Neural progenitor cell (in vitro differentiated cells): Measurements from ENCODE around the gene CHRM4. TPM values are rescaled to one million over a fixed set of nuclear protein-coding genes. Genes with fewer than 3 reads are reported as not detected.
"Not testable (repeated sequence)": the region's sequence is repeated elsewhere in the genome, so short reads cannot be mapped to it uniquely, and the experiment has no call there.

Experiments
- DNase-seq: peaks from one replicate; pipeline ENCODE4 v3.0.0-alpha.2; 2016; ENCODE audit warnings: low spot score
- H2AFZ ChIP-seq: fragments of 200-600 bp; sonication (generic); replicated peaks from 2 replicates; pipeline ENCODE4 v1.6.1; 2016; ENCODE audit warnings: antibody characterized with exemption
- H3F3A ChIP-seq: fragments of 200-600 bp; sonication (generic); 2 replicates; pipeline ENCODE4 v1.6.1; 2016; ENCODE audit warnings: antibody characterized with exemption, low read depth
- H3K27ac ChIP-seq: fragments of 200-600 bp; sonication (generic); 2 replicates; pipeline ENCODE4 v1.5.1; 2016; ENCODE audit warnings: mild to moderate bottlenecking
- H3K27me3 ChIP-seq: fragments of 200-600 bp; sonication (generic); 2 replicates; pipeline ENCODE4 v1.6.1; 2016; ENCODE audit warnings: mild to moderate bottlenecking, moderate library complexity
- H3K36me3 ChIP-seq: fragments of 200-600 bp; sonication (generic); 2 replicates; pipeline ENCODE4 v1.5.1; 2016
- H3K4me1 ChIP-seq: fragments of 200-600 bp; sonication (generic); 2 replicates; pipeline ENCODE4 v1.6.1; 2016; ENCODE audit warnings: mixed run types
- H3K4me2 ChIP-seq: fragments of 200-600 bp; sonication (generic); 2 replicates; pipeline ENCODE4 v1.6.1; 2016
- H3K4me3 ChIP-seq: fragments of 200-600 bp; sonication (generic); 2 replicates; pipeline ENCODE4 v1.5.1; 2016
- H3K79me2 ChIP-seq: fragments of 200-600 bp; sonication (generic); 2 replicates; pipeline ENCODE4 v1.6.1; 2016; ENCODE audit warnings: low read depth
- H3K9ac ChIP-seq: fragments of 200-600 bp; sonication (generic); 2 replicates; pipeline ENCODE4 v1.6.1; 2016
- H3K9me3 ChIP-seq: fragments of 200-600 bp; sonication (generic); 2 replicates; pipeline ENCODE4 v1.5.1; 2016; ENCODE audit warnings: low read depth
- H4K20me1 ChIP-seq: fragments of 200-600 bp; sonication (generic); 2 replicates; pipeline ENCODE4 v1.6.1; 2016; ENCODE audit warnings: low read depth
- H3K27ac Mint-ChIP-seq: 3 replicates; pipeline ENCODE4 v1.8.0; 2021; ENCODE audit warnings: mixed read lengths
- H3K27me3 Mint-ChIP-seq: 2 replicates; pipeline ENCODE4 v1.8.0; 2022; ENCODE audit warnings: low read depth, mild to moderate bottlenecking, inconsistent platforms, moderate library complexity, mixed read lengths; ENCODE audit not compliant: insufficient read depth
- H3K36me3 Mint-ChIP-seq: 3 replicates; pipeline ENCODE4 v1.8.0; 2021; ENCODE audit warnings: mixed read lengths
- H3K4me1 Mint-ChIP-seq: 3 replicates; pipeline ENCODE4 v1.8.0; 2021; ENCODE audit warnings: mixed read lengths
- H3K4me3 Mint-ChIP-seq: 3 replicates; pipeline ENCODE4 v1.8.0; 2021; ENCODE audit warnings: mild to moderate bottlenecking, moderate library complexity, mixed read lengths
- H3K9me3 Mint-ChIP-seq: 3 replicates; pipeline ENCODE4 v1.8.0; 2020; ENCODE audit warnings: mixed read lengths
- CTCF ChIP-seq: fragments of 200-600 bp; sonication (generic); IDR thresholded peaks from 2 replicates; pipeline ENCODE4 v1.5.1; 2017; ENCODE audit warnings: antibody characterized with exemption, mild to moderate bottlenecking
- EZH2 ChIP-seq: fragments of 200-600 bp; sonication (generic); IDR thresholded peaks from 2 replicates; pipeline ENCODE4 v1.6.1; 2017; ENCODE audit warnings: antibody characterized with exemption, mild to moderate bottlenecking, moderate library complexity
- EZH2phosphoT487 ChIP-seq: fragments of 200-600 bp; sonication (generic); IDR thresholded peaks from 2 replicates; pipeline ENCODE4 v1.6.1; 2017; ENCODE audit warnings: antibody characterized with exemption
- total RNA-seq: library from RNA; depleted of rRNA; stranded (reverse); fragments of >200 nt; gene quantifications from 2 replicates; pipeline ENCODE4 v1.2.3, GENCODE V29; 2015; ENCODE audit warnings: low replicate concordance

Gene CHRM4
- total RNA-seq, 1 donor from 2014 or later: not detected

- Histone ChIP-seq H3K4me2 (peak overlapping the region; percentile 88), H3K27me3 (no peaks in the 10 kb centered on the region), H2AFZ (no peak overlapping the region), H3K4me1 (peaks cover 22% of the 10 kb centered on the region), H3K36me3 (no peaks in the 10 kb centered on the region), H3K9ac (peak overlapping the region; percentile 42), H3F3A (peaks cover 38% of the 10 kb centered on the region), H4K20me1 (peaks cover 47% of the 10 kb centered on the region), H3K27ac (peak overlapping the region; percentile 90), H3K79me2 (peaks cover 16% of the 10 kb centered on the region), H3K9me3 (no peaks in the 10 kb centered on the region), H3K4me3 (peak overlapping the region; percentile 88)
- no peaks in the 10 kb centered on the region for H3K9me3 Mint-ChIP-seq
- H3K4me3 Mint-ChIP-seq: peak overlapping the region; percentile 86
- no peaks in the 10 kb centered on the region for H3K27me3 Mint-ChIP-seq
- peak; percentile 91 for DNase-seq
- H3K4me1 Mint-ChIP-seq: peaks cover 26% of the 10 kb centered on the region
- TF ChIP-seq EZH2 (no peak), EZH2phosphoT487 (peak; percentile 10)
- peak overlapping the region; percentile 74 for H3K27ac Mint-ChIP-seq
- peaks cover 16% of the 10 kb centered on the region for H3K36me3 Mint-ChIP-seq
Measured at GRCh38 chr11:46380340-46381047, 11.1 kb downstream of the CHRM4 start.

- H3K9me3 Mint-ChIP-seq, H3K27me3 Mint-ChIP-seq, H3K9me3 ChIP-seq, H3K27me3 ChIP-seq, H3K27ac ChIP-seq, H3K36me3 ChIP-seq, H3K9ac ChIP-seq, H2AFZ ChIP-seq, H3K27ac Mint-ChIP-seq: not testable (repeated sequence)
- Histone ChIP-seq H3K4me2 (peak overlapping the region; percentile 88), H3K4me3 (peak overlapping the region; percentile 88), H3F3A (peaks cover 38% of the 10 kb centered on the region), H4K20me1 (peaks cover 46% of the 10 kb centered on the region), H3K4me1 (peaks cover 22% of the 10 kb centered on the region), H3K79me2 (peaks cover 16% of the 10 kb centered on the region)
- H3K4me3 Mint-ChIP-seq: peak overlapping the region; percentile 72
- peaks cover 16% of the 10 kb centered on the region for H3K36me3 Mint-ChIP-seq
- H3K4me1 Mint-ChIP-seq: peaks cover 23% of the 10 kb centered on the region
- peak; percentile 83 for DNase-seq
Measured at GRCh38 chr11:46379482-46380293, 11.9 kb downstream of the CHRM4 start.

GRCh38 chr11:46378811-46379481 lies 12.6 kb downstream of the CHRM4 start:
- Mint-ChIP-seq H3K36me3 (peaks cover 16% of the 10 kb centered on the region), H3K27ac (no peak overlapping the region), H3K27me3 (peaks cover 2% of the 10 kb centered on the region), H3K9me3 (no peaks in the 10 kb centered on the region), H3K4me1 (peaks cover 20% of the 10 kb centered on the region), H3K4me3 (peak overlapping the region; percentile 72)
- H3K4me2 ChIP-seq: peak overlapping the region; percentile 88
- no peak for DNase-seq
- H3K27ac ChIP-seq: no peak overlapping the region
- peaks cover 38% of the 10 kb centered on the region for H3F3A ChIP-seq
- peaks cover 22% of the 10 kb centered on the region for H3K4me1 ChIP-seq
- TF ChIP-seq EZH2phosphoT487 (no peak), EZH2 (no peak), CTCF (no peak)
- no peak overlapping the region for H2AFZ ChIP-seq
- peaks cover 39% of the 10 kb centered on the region for H4K20me1 ChIP-seq
- H3K27me3 ChIP-seq: no peaks in the 10 kb centered on the region
- H3K79me2 ChIP-seq: peaks cover 16% of the 10 kb centered on the region
- no peak overlapping the region for H3K4me3 ChIP-seq
- H3K9me3 ChIP-seq: no peaks in the 10 kb centered on the region
- no peak overlapping the region for H3K9ac ChIP-seq
- H3K36me3 ChIP-seq: no peaks in the 10 kb centered on the region

- H3K36me3 Mint-ChIP-seq: peaks cover 12% of the 10 kb centered on the region
- H3K4me3 ChIP-seq: no peak overlapping the region
- H3K79me2 ChIP-seq: peaks cover 16% of the 10 kb centered on the region
- peaks cover 18% of the 10 kb centered on the region for H3K4me1 ChIP-seq
- H3K4me3 Mint-ChIP-seq: no peak overlapping the region
- H3K4me1 Mint-ChIP-seq: peaks cover 13% of the 10 kb centered on the region
- H3K27ac Mint-ChIP-seq: no peak overlapping the region
- TF ChIP-seq EZH2phosphoT487: no peak
- no peak for TF ChIP-seq CTCF
- no peak for TF ChIP-seq EZH2
- no peaks in the 10 kb centered on the region for H3K9me3 ChIP-seq
- no peak overlapping the region for H3K4me2 ChIP-seq
- H3K27me3 ChIP-seq: no peaks in the 10 kb centered on the region
- H3F3A ChIP-seq: peaks cover 38% of the 10 kb centered on the region
- H3K27me3 Mint-ChIP-seq: peaks cover 2% of the 10 kb centered on the region
- DNase-seq: no peak
- no peak overlapping the region for H3K9ac ChIP-seq
- H3K36me3 ChIP-seq: no peaks in the 10 kb centered on the region
- no peak overlapping the region for H2AFZ ChIP-seq
- no peak overlapping the region for H3K27ac ChIP-seq
- H4K20me1 ChIP-seq: peaks cover 32% of the 10 kb centered on the region
- H3K9me3 Mint-ChIP-seq: no peaks in the 10 kb centered on the region
Measured at GRCh38 chr11:46378296-46378695, 13.3 kb downstream of the CHRM4 start.
